Loucy (cell line): ENCODE results near the gene DYRK2.

Experiments used
- EZH2phosphoT487 ChIP-seq: fragments of 200-600 bp; IDR thresholded peaks from 2 replicates; pipeline ENCODE4 v1.6.1; 2018; ENCODE audit warnings: antibody characterized with exemption, mild to moderate bottlenecking, moderate library complexity, borderline replicate concordance
- TF ChIP-seq, protein P1 (sequence below): fragments of 200-600 bp; sonication (generic); conservative IDR thresholded peaks from 2 replicates; pipeline ENCODE4 v1.5.1; 2014; ENCODE audit warnings: mild to moderate bottlenecking, antibody characterized with exemption, low read length

DNA sequence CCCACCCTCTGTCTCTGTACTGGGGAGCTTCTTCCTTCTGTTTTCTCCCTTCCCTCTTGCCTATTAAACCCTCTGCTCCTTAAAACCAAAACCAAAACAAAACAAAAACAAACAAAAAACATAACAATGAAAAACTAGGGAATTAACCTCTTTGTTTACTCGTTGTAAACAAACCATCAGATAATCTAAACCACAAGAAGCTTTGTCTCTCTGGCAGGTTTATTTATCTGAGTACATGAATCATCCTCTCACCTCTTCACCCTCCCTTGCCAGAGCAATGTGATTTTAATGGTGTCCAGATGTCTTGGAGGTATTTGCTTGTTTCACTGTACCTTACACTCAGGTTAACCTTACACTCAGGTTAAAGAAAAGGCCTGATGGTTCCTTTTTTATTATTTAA lies 66.1 kb downstream of the DYRK2 start:
- TF ChIP-seq, protein P1, sequence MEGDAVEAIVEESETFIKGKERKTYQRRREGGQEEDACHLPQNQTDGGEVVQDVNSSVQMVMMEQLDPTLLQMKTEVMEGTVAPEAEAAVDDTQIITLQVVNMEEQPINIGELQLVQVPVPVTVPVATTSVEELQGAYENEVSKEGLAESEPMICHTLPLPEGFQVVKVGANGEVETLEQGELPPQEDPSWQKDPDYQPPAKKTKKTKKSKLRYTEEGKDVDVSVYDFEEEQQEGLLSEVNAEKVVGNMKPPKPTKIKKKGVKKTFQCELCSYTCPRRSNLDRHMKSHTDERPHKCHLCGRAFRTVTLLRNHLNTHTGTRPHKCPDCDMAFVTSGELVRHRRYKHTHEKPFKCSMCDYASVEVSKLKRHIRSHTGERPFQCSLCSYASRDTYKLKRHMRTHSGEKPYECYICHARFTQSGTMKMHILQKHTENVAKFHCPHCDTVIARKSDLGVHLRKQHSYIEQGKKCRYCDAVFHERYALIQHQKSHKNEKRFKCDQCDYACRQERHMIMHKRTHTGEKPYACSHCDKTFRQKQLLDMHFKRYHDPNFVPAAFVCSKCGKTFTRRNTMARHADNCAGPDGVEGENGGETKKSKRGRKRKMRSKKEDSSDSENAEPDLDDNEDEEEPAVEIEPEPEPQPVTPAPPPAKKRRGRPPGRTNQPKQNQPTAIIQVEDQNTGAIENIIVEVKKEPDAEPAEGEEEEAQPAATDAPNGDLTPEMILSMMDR = no peak
- TF ChIP-seq EZH2phosphoT487 = no peak
